Head of caudate nucleus (tissue), 42 donors: ENCODE data around the gene SLX4IP.
"Not testable (repeated sequence)": the region's sequence is repeated elsewhere in the genome, so short reads cannot be mapped to it uniquely, and the experiment has no call there.

Experiments used
- DNase-seq, 42 donors: peaks; one replicate each; pipeline versions ENCODE4 v3.0.0 to v3.0.0-alpha.2; 2020 to 2021; ENCODE audit warnings: mixed read lengths in 7 of 42
- intact Hi-C: fragments of 100-400 bp; cut with DNase I; formaldehyde crosslinking; loops from one replicate; pipeline ENCODE4 v1.15.0; 2022

Gene SLX4IP

GRCh38 chr20:10604865-10605440 lies 169.8 kb downstream of the SLX4IP start:
- intact Hi-C loops: no loop called here
- no peak for DNase-seq

GRCh38 chr20:10605547-10606195 lies 170.6 kb downstream of the SLX4IP start:
- DNase-seq: no peak
- intact Hi-C loops: no loop called here

GRCh38 chr20:10609276-10609675 lies 174.2 kb downstream of the SLX4IP start:
- intact Hi-C loops: no loop called here
- DNase-seq: no peak

GRCh38 chr20:10609770-10610169 lies 174.7 kb downstream of the SLX4IP start:
- no peak for DNase-seq
- intact Hi-C loops: no loop called here

- DNase-seq: no peak
- intact Hi-C loops: no loop called here
Observed at GRCh38 chr20:10610251-10610650, 175.1 kb downstream of the SLX4IP start.

- intact Hi-C loops: no loop called here
- peak in 32 of 42 donors; percentile 15 to 78 (median 38) for DNase-seq
Observed at GRCh38 chr20:10611357-10611756, 176.3 kb downstream of the SLX4IP start.

GRCh38 chr20:10613426-10613825 lies 178.3 kb downstream of the SLX4IP start:
- intact Hi-C loops, DNase-seq: not testable (repeated sequence)

GRCh38 chr20:10613911-10614310 lies 178.8 kb downstream of the SLX4IP start:
- DNase-seq: no peak
- intact Hi-C loops: no loop called here

GRCh38 chr20:10616212-10616611 lies 181.1 kb downstream of the SLX4IP start:
- no peak for DNase-seq
- intact Hi-C loops: no loop called here

GRCh38 chr20:10617549-10618133 lies 182.5 kb downstream of the SLX4IP start:
- intact Hi-C loops: not testable (repeated sequence)

GRCh38 chr20:10618611-10619245 lies 183.6 kb downstream of the SLX4IP start:
- DNase-seq: no peak
- intact Hi-C loops: no loop called here

More at GRCh38 chr20:10617549-10618133, 182.5 kb downstream of the SLX4IP start:
- not testable (repeated sequence) for DNase-seq

GRCh38 chr20:10619427-10619826 lies 184.3 kb downstream of the SLX4IP start:
- DNase-seq: peak in 2 of 42 donors; percentile 24 to 58
- intact Hi-C loops: no loop called here

GRCh38 chr20:10621149-10621548 lies 186.0 kb downstream of the SLX4IP start:
- intact Hi-C loops: no loop called here
- DNase-seq: no peak

- intact Hi-C loops: no loop called here
Observed at GRCh38 chr20:10622657-10623418, 187.7 kb downstream of the SLX4IP start.

GRCh38 chr20:10625641-10626040 lies 190.5 kb downstream of the SLX4IP start:
- no peak for DNase-seq
- intact Hi-C loops: no loop called here

More at GRCh38 chr20:10622657-10623418, 187.7 kb downstream of the SLX4IP start:
- DNase-seq: no peak

GRCh38 chr20:10626896-10627295 lies 191.8 kb downstream of the SLX4IP start:
- intact Hi-C loops: no loop called here
- no peak for DNase-seq

GRCh38 chr20:10629946-10630650 lies 195.0 kb downstream of the SLX4IP start:
- intact Hi-C loops: no loop called here
- DNase-seq: no peak

GRCh38 chr20:10631126-10631525 lies 196.0 kb downstream of the SLX4IP start:
- intact Hi-C loops: no loop called here
- no peak for DNase-seq
